Skin epidermis (tissue), 12 donors: Measurements from ENCODE around the gene NEUROD2.

Experiments
- H3K27ac ChIP-seq, 21 experiments: fragments of 200-600 bp; sonication (generic) in 11 of 21; one replicate each; pipeline ENCODE4 v1.5.0; 2020; ENCODE audit warnings: mild to moderate bottlenecking in 3 of 21, inconsistent platforms in 2 of 21, moderate library complexity in 2 of 21
- H3K4me3 ChIP-seq, 7 experiments: fragments of 200-600 bp; sonication (generic) in 2 of 7; one replicate each; pipeline ENCODE4 v1.5.0; 2020; ENCODE audit warnings: inconsistent platforms in 2 of 7, mild to moderate bottlenecking in 2 of 7, moderate library complexity in 1 of 7

The NEUROD2 gene

DNA sequence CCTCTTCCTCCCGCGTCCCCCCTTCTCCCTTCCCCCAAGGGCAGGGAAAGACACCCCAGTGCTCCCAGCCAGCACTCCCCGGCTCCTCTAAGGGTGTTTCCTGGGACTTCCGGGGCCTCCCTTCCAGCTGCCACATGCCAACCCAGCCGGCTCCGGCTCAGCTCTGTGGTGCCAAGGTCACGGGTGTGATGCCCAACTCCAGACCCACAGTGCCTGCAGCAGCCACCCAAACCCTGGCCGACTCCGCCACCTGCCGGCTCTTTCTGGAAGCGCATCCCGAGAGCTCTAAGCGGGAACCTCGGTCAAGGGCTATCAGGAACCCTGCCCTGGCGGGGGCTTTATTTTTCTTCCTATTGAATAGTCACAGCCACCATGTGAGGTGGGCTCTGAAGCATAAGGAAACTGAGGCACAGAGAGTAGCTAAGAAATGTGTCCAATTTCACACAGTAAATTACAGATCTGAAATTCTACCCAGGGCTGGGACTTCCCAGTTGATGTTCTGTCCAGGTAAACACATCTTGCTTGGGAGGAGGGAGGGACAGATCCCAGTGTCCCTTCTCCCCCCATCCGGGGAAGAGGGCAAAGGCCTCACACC lies 15.7 kb upstream of the NEUROD2 start:
- no peak overlapping the region for H3K4me3 ChIP-seq
- H3K27ac ChIP-seq, result no peak overlapping the region

DNA sequence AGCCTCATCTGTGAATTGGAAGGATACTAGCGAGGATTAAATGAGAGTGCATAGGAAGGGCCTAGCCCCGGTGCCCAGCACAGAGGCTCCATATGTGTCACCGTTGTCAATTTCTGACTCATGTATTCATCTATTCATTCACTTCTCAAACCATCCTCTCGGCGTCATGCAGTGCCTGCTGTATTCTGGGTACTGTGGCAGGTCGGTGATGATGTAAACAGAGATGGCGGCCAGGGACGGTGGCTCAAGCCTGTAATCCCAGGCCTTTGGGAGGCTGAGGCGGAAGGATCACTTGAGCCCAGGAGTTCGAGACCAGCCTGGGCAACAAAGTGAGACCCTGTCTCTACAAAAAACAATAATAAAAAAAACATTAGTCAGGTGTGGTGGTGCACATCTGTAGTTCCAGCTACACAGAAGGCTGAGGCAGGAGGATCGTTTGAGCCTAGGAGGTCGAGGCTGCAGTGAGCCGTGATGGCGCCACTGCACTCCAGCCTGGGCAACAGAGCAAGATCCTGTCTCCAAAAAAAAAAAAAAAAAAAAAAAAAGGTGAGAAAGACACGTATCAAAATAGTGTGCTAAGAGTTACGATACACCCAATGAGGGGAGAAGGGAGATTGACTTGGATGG lies 14.8 kb upstream of the NEUROD2 start:
- Histone ChIP-seq H3K4me3 (peak overlapping the region in 1 of 7 experiments; percentile 15), H3K27ac (peak overlapping the region in 1 of 21 experiments; percentile 55)

DNA sequence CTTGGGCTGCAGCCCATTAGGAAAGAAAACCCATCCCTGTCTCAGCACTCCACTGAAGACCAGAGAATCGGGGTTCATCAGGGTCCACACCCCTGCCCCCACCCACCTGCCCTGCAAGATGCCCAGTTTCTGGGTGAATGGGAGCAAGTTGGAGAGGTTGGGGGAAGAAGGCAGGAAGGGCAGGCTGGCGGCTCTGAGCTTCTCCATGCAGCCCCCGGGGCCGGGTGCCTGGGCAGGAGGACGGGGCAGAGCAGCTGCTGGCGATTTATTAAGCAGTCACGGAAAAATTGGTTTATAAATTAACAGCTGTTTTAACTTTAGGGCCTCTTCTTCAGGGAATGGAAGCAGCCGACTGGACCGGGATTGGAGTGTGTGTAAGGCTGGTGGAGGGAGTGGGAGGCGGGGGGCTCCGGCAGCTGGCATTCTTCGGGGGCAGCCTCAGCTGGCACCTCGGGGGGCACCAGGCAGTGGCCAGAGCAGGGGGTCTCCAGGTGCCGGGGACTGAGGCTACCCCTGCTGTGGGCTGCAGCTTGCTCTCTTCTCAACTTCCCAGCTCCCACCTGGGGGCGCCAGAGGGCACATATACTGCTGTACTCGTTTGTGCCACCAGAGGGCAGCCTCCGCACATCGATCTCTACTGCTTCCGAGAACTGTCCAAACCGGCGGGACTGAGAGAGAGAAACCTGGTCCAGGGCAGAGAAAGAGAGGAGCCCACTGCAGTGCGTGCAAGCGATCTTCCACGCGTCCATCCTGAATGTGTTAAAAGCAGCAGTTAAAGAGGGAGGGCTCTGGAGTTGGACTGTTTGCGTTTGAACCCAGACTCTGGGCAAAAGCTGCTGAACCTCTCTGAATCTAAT lies 14.0 kb upstream of the NEUROD2 start:
- H3K4me3 ChIP-seq, result peak overlapping the region in 1 of 7 experiments; percentile 15
- H3K27ac ChIP-seq, result peak overlapping the region in 1 of 21 experiments; percentile 55

DNA sequence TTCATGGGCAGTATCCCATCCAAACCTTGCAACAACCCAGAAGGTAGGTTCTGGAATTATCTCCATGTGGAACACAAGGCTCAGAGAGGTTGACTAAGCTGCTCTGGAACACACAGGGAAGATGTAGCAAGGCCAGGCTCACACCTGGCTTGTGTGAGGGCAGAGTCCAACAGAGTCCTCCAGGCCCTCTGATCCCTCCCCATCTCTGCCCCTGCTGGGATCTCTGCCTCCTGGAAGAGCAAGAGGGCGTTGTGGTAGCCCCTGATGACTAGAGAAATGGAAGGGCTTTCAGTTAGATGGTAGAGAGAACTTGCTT lies 12.0 kb upstream of the NEUROD2 start:
- H3K27ac ChIP-seq, result no peak overlapping the region

DNA sequence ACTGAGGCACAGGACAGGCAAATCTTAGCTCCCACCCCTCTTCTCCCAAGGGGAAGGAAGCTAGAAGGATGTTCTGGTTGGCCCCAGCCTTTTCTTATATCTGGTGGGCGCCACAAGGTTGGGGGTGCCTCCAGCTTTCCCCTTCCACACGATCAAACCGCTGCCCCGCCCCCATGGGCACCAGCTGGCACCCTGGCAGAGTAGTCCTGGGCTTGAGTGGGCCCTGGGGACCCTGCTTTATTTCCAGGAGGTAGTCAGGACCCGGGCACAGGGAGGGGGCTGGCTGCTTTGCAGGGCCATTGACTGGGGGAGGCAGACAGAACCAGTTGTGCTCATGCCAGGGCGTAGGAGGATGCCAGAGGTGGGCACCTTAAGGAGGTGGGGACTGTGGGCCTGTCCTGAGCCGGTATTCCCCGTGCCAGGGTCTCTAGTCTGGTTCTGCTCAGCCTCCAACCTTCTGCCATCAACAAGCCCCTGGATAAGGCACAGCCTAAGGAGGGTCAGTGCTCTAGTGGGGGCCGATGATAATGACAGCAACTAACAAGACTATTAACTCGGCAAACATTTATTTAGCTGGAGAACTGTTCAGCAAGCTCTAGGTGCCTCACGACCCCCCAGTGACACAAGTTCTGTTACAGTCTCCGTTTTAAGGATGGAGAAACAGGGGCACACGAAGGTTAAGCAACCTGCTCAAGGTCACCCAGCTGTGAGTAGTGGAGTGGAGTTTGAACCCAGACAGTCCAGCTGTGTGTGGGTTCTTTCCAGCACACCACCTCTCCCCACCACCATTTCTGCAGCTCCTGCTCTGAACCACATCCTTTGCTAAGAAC lies 11.5 kb upstream of the NEUROD2 start:
- Histone ChIP-seq H3K27ac (peak overlapping the region in 1 of 21 experiments; percentile 37), H3K4me3 (peak overlapping the region in 1 of 7 experiments; percentile 54)

More for the DNA sequence above, 12.0 kb upstream of the NEUROD2 start:
- no peak overlapping the region for H3K4me3 ChIP-seq

DNA sequence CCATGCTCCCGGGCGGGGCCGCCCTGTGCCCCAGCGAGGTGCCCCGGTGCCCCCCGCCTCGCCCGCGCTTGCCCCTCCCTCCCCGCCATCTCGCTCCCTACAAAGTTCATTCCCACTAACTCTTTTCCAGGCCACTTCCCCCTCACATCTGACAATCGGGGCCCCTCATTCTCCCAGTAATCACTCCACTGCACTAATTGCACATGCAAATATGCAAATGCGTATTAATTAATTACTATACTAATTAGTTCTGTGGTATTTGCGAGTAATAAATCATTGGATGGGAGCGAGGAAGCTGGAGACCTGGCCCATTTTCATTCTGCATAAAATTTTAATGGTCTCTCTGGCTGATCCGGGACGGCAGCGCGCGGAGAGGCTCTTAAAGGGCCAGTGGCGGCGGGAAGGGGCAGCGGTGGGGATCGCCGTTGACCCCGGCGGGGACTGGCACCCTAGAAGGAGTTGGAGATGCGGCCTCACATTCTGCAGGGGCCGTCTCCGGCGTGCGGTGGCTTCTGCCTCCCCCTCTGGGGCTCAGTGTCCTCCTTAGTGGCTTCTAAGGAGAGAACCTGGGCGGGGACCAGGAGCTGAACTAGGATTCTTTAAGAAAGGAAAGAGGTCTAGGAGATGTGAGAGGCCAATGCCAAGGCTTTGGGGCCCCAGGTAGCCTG lies 10.7 kb upstream of the NEUROD2 start:
- H3K27ac ChIP-seq, result peak overlapping the region in 12 of 21 experiments; percentile 21 to 66 (median 52)

DNA sequence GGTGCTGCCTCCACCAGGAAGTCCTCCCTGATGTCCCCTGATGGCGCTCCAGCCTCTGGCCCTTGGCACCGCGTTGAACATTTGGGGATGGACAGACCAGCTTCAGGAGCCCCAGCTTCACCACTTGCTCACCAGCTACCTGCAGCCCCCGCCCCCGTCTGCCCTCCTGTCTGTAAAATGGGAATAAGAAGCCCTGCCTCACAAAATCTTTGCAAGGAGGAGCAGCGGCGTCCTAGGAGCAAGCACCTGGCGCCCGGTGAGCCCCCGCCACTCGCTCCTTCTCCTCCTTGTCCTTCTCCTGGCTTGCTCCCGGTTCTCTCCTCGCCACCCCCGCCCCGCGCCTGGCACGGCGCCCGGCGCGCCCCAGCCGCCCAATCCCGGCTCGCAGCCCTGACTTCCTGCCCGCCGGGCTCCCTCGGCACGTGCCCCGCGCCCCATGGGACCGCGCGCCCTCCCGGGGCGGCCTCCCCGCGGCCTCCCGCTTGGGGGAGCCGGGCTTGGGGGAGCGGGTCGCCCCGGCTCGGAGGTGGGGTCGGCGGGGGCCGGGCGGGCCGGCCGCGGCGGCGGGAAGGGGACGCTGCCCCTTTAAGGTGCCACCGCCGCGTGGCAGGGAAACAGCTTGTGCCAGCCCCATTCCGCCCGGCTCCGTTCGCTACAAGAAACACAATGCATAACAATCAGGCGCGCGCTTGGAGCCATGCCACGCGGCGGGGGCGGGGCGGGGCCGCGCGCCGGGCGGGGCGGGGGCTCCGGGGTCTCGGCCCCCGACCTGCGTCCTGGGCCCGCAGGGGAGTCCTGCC lies 9.9 kb upstream of the NEUROD2 start:
- H3K27ac ChIP-seq, result peak overlapping the region in 14 of 21 experiments; percentile 21 to 66 (median 55)

More for the DNA sequence above, 10.7 kb upstream of the NEUROD2 start:
- peak overlapping the region; percentile 33 to 67 (median 50) for H3K4me3 ChIP-seq

DNA sequence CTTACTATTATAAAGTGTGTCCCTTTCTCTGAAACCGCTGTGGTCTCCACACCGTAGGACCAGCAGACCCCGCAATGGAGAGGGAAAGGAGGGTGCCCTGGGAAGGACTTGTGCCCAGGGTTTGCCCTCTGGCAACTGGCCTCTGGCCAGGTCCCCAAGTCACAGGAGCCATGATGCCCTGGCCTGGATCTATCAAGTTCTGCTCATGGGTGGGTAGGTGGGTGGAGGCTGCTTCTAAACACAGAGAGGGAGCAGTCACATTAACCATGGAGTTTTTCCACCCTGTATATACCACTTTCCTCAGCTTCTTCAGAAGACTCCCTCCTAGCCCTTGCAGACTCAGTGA lies 9.4 kb upstream of the NEUROD2 start:
- Histone ChIP-seq H3K27ac (peak overlapping the region in 1 of 21 experiments; percentile 47), H3K4me3 (peak overlapping the region in 4 of 7 experiments; percentile 33 to 57 (median 50))

More for the DNA sequence above, 9.9 kb upstream of the NEUROD2 start:
- peak overlapping the region; percentile 33 to 67 (median 50) for H3K4me3 ChIP-seq

DNA sequence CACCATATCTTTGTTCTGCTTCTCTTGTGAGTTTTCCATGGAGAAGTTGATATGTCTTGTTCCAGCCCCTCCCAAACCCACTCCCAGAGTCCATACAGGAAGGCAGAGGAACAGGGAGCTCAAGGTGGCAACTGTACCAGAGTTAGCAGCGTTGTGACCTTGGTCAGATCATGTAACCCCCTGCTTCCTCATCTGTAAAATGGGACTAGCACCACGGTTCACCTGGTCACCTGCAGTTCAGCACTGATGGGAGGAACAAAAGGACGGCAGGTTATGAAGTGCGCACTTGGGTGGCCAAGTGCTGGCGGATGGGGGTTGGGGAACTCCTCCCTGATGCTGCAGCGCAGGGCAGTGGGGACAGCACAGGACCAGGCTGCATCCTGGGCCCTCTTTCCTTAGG lies 7.7 kb upstream of the NEUROD2 start:
- Histone ChIP-seq H3K27ac (no peak overlapping the region), H3K4me3 (no peak overlapping the region)

DNA sequence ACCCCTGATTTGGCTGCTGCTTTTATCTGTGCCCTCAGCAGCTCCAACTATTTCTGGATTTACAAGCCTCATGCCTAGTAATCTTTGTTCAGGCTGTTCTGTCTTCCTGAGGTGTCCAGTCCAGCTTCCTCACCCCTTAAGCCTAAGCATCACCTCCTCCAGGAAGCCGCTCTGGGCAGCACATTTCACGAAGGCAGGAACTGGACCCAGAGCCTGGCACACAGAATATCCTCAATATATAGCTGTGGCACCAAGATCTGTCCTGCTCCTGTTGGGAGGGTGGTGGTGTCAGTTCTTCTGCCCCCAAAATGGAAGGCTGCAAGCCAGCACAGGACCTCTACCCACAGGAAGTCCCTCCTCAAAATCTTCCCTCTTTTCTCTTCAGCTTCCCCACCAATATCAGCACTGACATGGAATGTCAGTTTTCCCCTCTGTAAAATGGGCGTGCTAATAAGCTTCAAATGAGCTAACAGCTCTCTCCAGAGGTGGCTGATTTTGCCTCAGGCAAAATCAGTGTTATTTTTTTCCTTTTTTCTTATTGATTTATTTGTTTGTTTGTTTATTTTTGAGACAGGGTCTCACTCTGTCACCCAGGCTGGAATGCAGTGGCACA lies 6.9 kb upstream of the NEUROD2 start:
- Histone ChIP-seq H3K27ac (no peak overlapping the region), H3K4me3 (no peak overlapping the region)

DNA sequence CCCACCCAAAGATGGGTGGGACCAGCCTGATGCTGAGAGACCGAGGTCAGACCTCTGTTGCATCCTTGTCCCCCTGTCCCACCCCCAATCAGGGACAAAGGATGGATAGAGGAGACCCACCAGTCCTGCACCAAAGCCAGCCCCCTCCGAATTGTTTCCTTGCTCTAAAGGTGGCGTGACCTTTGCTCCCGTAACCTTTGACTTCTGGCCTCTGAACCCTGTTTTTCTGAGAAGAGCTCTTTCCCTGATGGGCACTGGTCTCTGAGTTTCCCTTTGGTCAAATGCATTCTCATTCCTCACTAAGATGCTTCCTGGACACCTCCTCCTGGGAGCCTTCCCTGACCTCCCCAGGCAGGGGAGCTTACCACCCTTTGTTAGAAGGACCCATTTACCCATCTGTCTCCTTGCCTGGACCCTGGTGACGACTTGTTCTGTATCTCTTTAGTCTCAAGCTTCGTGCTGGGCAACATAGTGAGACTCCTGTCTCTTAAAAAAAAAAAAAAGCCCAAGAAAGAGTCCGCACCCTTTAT lies 5.3 kb upstream of the NEUROD2 start:
- Histone ChIP-seq H3K4me3 (no peak overlapping the region), H3K27ac (no peak overlapping the region)

DNA sequence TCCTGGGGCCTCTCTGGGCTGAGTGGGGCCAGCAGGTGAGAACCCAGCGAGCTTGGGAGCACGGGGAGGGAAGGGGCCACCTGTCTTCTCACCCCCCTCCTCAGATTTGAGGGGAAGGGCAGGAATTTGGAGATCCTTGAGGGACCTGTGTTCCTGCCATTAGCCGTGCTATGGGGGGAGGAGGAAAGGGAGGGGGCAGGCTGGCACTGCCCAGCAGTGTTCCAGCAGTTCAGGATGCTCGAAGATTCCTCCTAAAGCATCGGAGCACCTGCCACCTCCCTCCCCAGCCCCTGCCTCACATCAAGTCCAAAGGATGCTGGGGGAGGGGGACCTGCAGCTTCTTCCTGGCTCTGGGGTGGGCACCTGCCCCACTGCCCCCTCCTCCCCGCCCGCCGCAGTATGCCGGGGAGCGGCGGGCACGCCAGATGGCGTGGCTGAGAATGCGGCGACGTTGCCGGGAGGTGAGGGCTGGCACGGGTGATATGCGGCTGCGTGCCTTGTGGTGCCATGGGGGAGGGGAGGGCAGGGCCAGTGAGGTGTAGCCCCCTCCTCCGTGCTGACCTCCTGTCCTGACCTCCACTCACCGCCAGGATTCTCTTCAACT lies 4.7 kb upstream of the NEUROD2 start:
- Histone ChIP-seq H3K27ac (no peak overlapping the region), H3K4me3 (no peak overlapping the region)

DNA sequence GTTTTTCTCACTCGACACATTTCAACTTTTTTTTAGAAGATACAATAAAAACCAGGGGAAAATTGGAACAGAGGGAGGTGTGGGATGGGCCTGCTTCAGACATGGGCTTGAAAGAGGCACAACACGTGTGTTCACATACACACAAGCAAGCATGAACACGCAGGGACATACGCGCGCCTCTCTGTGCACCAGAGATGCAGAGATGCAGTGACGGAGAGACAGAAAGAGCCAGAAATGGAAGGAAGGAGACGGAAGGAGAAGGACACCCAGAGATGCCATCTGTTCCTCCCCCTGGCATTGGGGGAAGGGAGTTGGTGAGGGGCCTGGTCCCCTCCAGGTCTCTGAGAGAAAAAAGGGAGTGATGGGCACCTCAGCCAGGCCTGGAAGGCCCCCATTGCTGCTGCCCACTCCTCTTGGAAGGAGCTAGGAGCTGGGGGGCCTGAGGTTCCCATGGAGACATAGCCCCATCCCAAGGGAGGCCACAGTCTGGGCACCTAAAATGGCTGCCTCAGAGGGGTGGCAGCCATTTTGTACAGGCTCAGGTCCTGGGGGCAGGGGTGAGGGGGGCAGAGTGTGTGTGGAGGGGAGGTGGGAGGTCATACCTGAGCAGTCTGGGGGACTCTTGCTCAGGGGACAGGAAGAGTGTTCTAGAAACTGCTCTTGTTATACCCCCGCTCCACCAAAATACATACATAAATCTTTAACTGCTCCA lies 3.8 kb upstream of the NEUROD2 start:
- Histone ChIP-seq H3K27ac (no peak overlapping the region), H3K4me3 (no peak overlapping the region)

DNA sequence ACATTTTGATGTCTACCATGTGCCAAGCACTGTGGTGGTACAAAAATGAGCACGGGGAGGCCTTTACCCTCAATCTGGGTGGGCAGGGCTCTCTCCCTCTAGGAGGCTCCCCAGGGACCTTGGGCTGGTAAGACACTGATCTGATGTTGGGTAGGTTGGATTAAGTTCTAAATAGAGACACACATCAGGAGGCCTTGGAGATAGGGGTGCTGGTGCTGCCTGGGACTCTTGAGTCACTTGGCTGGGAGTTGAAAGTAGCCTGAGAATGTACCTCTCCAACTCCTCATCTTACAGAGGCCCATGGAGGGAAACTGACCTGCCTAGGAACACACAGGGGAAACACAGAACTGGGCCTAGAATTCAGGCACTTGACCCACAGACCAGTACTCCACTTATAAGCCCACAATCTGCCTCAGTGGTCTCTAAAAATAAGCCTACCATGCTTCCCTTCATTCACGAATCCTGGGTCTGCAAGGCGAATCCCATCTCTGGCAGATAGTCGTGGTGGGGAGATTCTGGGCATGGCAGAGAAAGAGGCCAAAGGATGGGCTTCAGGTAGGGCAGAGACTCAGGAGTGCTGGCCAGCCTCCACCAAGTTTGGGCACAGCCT lies 1.8 kb upstream of the NEUROD2 start:
- H3K4me3 ChIP-seq, result no peak overlapping the region
- H3K27ac ChIP-seq, result no peak overlapping the region

DNA sequence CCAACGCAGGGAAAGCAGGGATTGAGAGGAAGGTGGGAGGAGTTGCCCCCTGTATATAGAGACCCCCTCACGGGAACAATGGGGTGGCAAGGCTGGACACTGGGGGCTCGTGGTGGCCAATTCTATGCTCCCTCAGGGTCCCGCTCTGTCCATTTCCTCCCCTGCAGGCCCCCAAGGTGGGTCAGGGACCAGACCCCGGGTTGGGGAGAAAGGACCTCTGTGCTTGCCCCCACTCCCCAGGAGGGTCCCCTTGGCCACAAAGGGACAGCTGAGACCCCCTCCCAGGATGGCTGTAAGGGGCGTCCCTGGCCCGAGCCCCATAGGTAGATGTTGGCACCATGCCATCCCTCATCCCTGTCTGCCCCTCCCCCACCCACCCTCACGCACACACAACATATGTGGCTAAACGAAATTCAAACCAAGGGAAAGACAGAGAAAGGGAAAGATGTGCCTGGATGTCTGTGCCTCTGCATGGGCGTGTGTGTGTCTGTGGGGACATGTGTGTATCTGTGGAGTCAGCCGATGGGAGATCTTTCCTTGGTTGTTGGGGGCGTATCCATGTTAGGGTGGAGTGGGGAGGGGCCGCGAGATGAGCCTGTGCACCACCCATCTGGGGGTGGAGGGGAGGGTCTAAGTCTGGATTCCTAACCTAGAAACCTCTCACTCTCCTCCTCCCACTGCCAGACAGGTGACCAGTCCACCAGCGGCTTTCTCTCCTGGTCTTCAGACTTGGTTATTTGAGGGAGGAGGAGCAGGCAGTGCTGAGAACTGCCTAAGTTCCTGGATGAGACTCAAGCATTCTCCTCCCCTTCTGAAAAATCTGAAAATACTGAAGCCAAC lies 642 bp upstream of the NEUROD2 start:
- Histone ChIP-seq H3K4me3 (no peak overlapping the region), H3K27ac (no peak overlapping the region)
